HEK293 (cell line): ENCODE results near the gene SCUBE1.

Source experiments
- CTCF ChIA-PET: fragments of 350-600 bp; formaldehyde crosslinking; extraction: SDS; loops from one replicate; lab custom pipeline; 2021; ENCODE audit warnings: antibody characterized with exemption; lab: Yijun Ruan, JAX
- POLR2A ChIA-PET: fragments of 300-600 bp; formaldehyde crosslinking; extraction: SDS; loops from one replicate; lab custom pipeline; 2020; ENCODE audit warnings: antibody characterized with exemption, inconsistent platforms; lab: Yijun Ruan, JAX
- H3K27ac ChIP-seq: fragments of 200-500 bp; sonication (Bioruptor generic); 2 replicates; pipeline ENCODE4 v1.5.1; 2014; ENCODE audit warnings: low read depth, low read length, control low read depth, inconsistent platforms; ENCODE audit errors: extremely low read depth
- H3K36me3 ChIP-seq, 2 experiments: fragments of 200-500 bp in 1 of 2; sonication (Bioruptor generic) in 1 of 2; 1 replicate in 1 of 2; 2 replicates in 1 of 2; pipeline ENCODE4 v1.5.1; 2014 to 2017; ENCODE audit warnings: inconsistent platforms in 2 of 2, low read length in 2 of 2; ENCODE audit not compliant: control insufficient read depth in 2 of 2, insufficient read depth in 1 of 2
- H3K4me1 ChIP-seq: fragments of 200-500 bp; sonication (Bioruptor generic); 2 replicates; pipeline ENCODE4 v1.5.1; 2014; ENCODE audit warnings: mild to moderate bottlenecking, low read length, inconsistent platforms; ENCODE audit not compliant: control insufficient read depth, insufficient read depth
- H3K4me3 ChIP-seq: 2 replicates; pipeline ENCODE4 v1.5.1; 2011; ENCODE audit warnings: low read depth, mild to moderate bottlenecking, control low read depth, low read length, moderate library complexity
- H3K9me3 ChIP-seq: fragments of 200-500 bp; sonication (Bioruptor generic); 2 replicates; pipeline ENCODE4 v1.5.1; 2014; ENCODE audit warnings: low read depth, low read length, inconsistent platforms; ENCODE audit not compliant: control insufficient read depth, insufficient read depth
- ELK4 ChIP-seq: IDR thresholded peaks from 2 replicates; pipeline ENCODE4 v1.6.1; 2011; ENCODE audit warnings: mild to moderate bottlenecking, low read depth, low read length, borderline replicate concordance
- KLF1 ChIP-seq: fragments of 450-650 bp; formaldehyde crosslinking; IDR thresholded peaks from 2 replicates; pipeline ENCODE4 v1.5.1; 2016; ENCODE audit warnings: missing biosample characterization, missing genetic modification characterization
- PRDM1 ChIP-seq: fragments of 450-650 bp; formaldehyde crosslinking; IDR thresholded peaks from 2 replicates; pipeline ENCODE4; 2016; ENCODE audit warnings: missing biosample characterization, missing genetic modification characterization
- SP2 ChIP-seq: fragments of 450-650 bp; formaldehyde crosslinking; IDR thresholded peaks from 2 replicates; pipeline ENCODE4 v1.5.1; 2016; ENCODE audit warnings: missing biosample characterization, missing genetic modification characterization
- ZBTB48 ChIP-seq: fragments of 450-650 bp; formaldehyde crosslinking; IDR thresholded peaks from 2 replicates; pipeline ENCODE4 v1.5.1; 2016; ENCODE audit warnings: missing biosample characterization, missing genetic modification characterization
- ZFP3 ChIP-seq: fragments of 450-650 bp; formaldehyde crosslinking; IDR thresholded peaks from 2 replicates; pipeline ENCODE4 v1.5.1; 2016; ENCODE audit warnings: low read depth, missing biosample characterization, missing genetic modification characterization
- ZFP37 ChIP-seq: fragments of 450-650 bp; formaldehyde crosslinking; IDR thresholded peaks from 2 replicates; pipeline ENCODE4 v1.5.1; 2016; ENCODE audit warnings: missing biosample characterization, missing genetic modification characterization
- ZNF132 ChIP-seq: fragments of 450-650 bp; formaldehyde crosslinking; IDR thresholded peaks from 2 replicates; pipeline ENCODE4 v1.5.1; 2017; ENCODE audit warnings: missing biosample characterization, missing genetic modification characterization, borderline replicate concordance
- ZNF155 ChIP-seq: fragments of 450-650 bp; formaldehyde crosslinking; IDR thresholded peaks from 2 replicates; pipeline ENCODE4 v1.5.1; 2016; ENCODE audit warnings: missing biosample characterization, missing genetic modification characterization
- ZNF175 ChIP-seq: fragments of 450-650 bp; formaldehyde crosslinking; IDR thresholded peaks from 2 replicates; pipeline ENCODE4 v1.5.1; 2016; ENCODE audit warnings: missing biosample characterization, missing genetic modification characterization
- ZNF239 ChIP-seq: fragments of 450-650 bp; formaldehyde crosslinking; IDR thresholded peaks from 2 replicates; pipeline ENCODE4 v1.5.1; 2016; ENCODE audit warnings: missing biosample characterization, missing genetic modification characterization
- ZNF302 ChIP-seq: fragments of 450-650 bp; formaldehyde crosslinking; IDR thresholded peaks from 2 replicates; pipeline ENCODE4 v1.5.1; 2016; ENCODE audit warnings: missing biosample characterization, missing genetic modification characterization, low read depth
- ZNF350 ChIP-seq: fragments of 450-650 bp; formaldehyde crosslinking; IDR thresholded peaks from 2 replicates; pipeline ENCODE4 v1.5.0; 2017; ENCODE audit warnings: missing biosample characterization, mild to moderate bottlenecking, missing genetic modification characterization
- ZNF366 ChIP-seq: fragments of 450-650 bp; formaldehyde crosslinking; conservative IDR thresholded peaks from 2 replicates; pipeline ENCODE4 v1.5.1; 2016; ENCODE audit warnings: missing biosample characterization, missing genetic modification characterization
- ZNF510 ChIP-seq: fragments of 450-650 bp; formaldehyde crosslinking; IDR thresholded peaks from 2 replicates; pipeline ENCODE4 v1.5.1; 2018; ENCODE audit warnings: mild to moderate bottlenecking, missing genetic modification characterization, missing biosample characterization; ENCODE audit not compliant: insufficient replicate concordance
- ZNF530 ChIP-seq: fragments of 450-650 bp; formaldehyde crosslinking; IDR thresholded peaks from 2 replicates; pipeline ENCODE4 v1.5.1; 2016; ENCODE audit warnings: low read depth, missing biosample characterization, missing genetic modification characterization
- ZNF624 ChIP-seq: fragments of 450-650 bp; formaldehyde crosslinking; IDR thresholded peaks from 2 replicates; pipeline ENCODE4 v1.5.1; 2017; ENCODE audit warnings: missing biosample characterization, missing genetic modification characterization
- ZNF660 ChIP-seq: fragments of 450-650 bp; IDR thresholded peaks from 2 replicates; pipeline ENCODE4 v1.5.1; 2018; ENCODE audit warnings: missing biosample characterization, mild to moderate bottlenecking, missing genetic modification characterization
- ZNF677 ChIP-seq: fragments of 450-650 bp; IDR thresholded peaks from 2 replicates; pipeline ENCODE4 v1.5.0; 2018; ENCODE audit warnings: missing biosample characterization, mild to moderate bottlenecking, missing genetic modification characterization, moderate library complexity
- ZNF76 ChIP-seq: fragments of 450-650 bp; formaldehyde crosslinking; IDR thresholded peaks from 2 replicates; pipeline ENCODE4; 2016; ENCODE audit warnings: low read depth, missing biosample characterization, missing genetic modification characterization, borderline replicate concordance
- ZNF837 ChIP-seq: fragments of 450-650 bp; formaldehyde crosslinking; IDR thresholded peaks from 2 replicates; pipeline ENCODE4 v1.5.1; 2016; ENCODE audit warnings: missing biosample characterization, missing genetic modification characterization
- ZXDB ChIP-seq: fragments of 450-650 bp; formaldehyde crosslinking; IDR thresholded peaks from 2 replicates; pipeline ENCODE4 v1.5.1; 2016; ENCODE audit warnings: missing biosample characterization, missing genetic modification characterization

Gene SCUBE1

GRCh38 chr22:43153899-43154298 lies 189.3 kb downstream of the SCUBE1 start:
- CTCF ChIA-PET = no interaction called here
- Histone ChIP-seq H3K27ac (no peak overlapping the region), H3K4me1 (peaks cover 10% of the 10 kb centered on the region), H3K9me3 (no peaks in the 10 kb centered on the region), H3K36me3 (no peaks in the 10 kb centered on the region), H3K4me3 (no peak overlapping the region)
- TF ChIP-seq ZNF132 (tag by site-specific recombination) (no peak), ZNF239 (tag by site-specific recombination) (no peak)
- POLR2A ChIA-PET = no interaction called here

GRCh38 chr22:43152357-43153071 lies 190.7 kb downstream of the SCUBE1 start:
- Histone ChIP-seq H3K4me3 (no peak overlapping the region), H3K27ac (no peak overlapping the region; the same call in 1 of the 2 replicates), H3K9me3 (no peaks in the 10 kb centered on the region), H3K36me3 (no peaks in the 10 kb centered on the region), H3K4me1 (peaks cover 10% of the 10 kb centered on the region)
- CTCF ChIA-PET = no interaction called here
- POLR2A ChIA-PET = interaction anchor here (0.5 to 3.1 kb wide), 2 partner anchors 35 to 39 kb away, joined by 4 to 10 read pairs; partner anchors contain the start of gene TTLL12
- TF ChIP-seq ZNF302 (tag by site-specific recombination) (no peak), ZFP37 (tag by site-specific recombination) (no peak), ZNF660 (tag by site-specific recombination) (no peak), ZNF366 (tag by site-specific recombination) (peak; percentile 95; the same call in 1 of the 2 replicates), PRDM1 (peak; percentile 95), SP2 (tag by site-specific recombination) (peak; percentile 25), ZNF837 (tag by site-specific recombination) (no peak), KLF1 (tag by site-specific recombination) (peak; percentile 86), ZBTB48 (tag by site-specific recombination) (peak; percentile 80)

GRCh38 chr22:43152003-43152356 lies 191.2 kb downstream of the SCUBE1 start:
- Histone ChIP-seq H3K27ac (no peak overlapping the region; the same call in 1 of the 2 replicates), H3K9me3 (no peaks in the 10 kb centered on the region)
- POLR2A ChIA-PET = interaction anchor here (3.1 kb wide), 1 partner anchor 36 kb away, joined by 10 read pairs; the partner anchor contains the start of gene TTLL12

More at GRCh38 chr22:43152003-43152356, 191.2 kb downstream of the SCUBE1 start:
- no peaks in the 10 kb centered on the region for H3K36me3 ChIP-seq
- no peak overlapping the region for H3K4me3 ChIP-seq
- H3K4me1 ChIP-seq = peaks cover 10% of the 10 kb centered on the region
- CTCF ChIA-PET = no interaction called here
- TF ChIP-seq ZNF350 (tag by site-specific recombination) (no peak), ZFP3 (tag by site-specific recombination) (no peak), ZNF624 (tag by site-specific recombination) (no peak), ZNF510 (tag by site-specific recombination) (no peak), ELK4 (no peak), ZNF155 (no peak), ZNF530 (tag by site-specific recombination) (no peak), ZNF76 (tag by site-specific recombination) (no peak), ZNF677 (tag by site-specific recombination) (no peak), ZXDB (no peak), ZNF175 (tag by site-specific recombination) (no peak)
